ENCODE data around the gene HAL. TPM values are rescaled to one million over a fixed set of nuclear protein-coding genes. Genes with fewer than 3 reads are reported as not detected.

The HAL gene
- total and polyA plus RNA-seq, 2 of the 13 experiments (the other 11 are each of a cell fraction or from before 2014, with no cell fraction given) = 0.89 to 37.8 TPM

GRCh38 chr12:95943330-95943842 is 52.8 kb downstream of the HAL start, which contains the start of gene AMDHD1 (continued):
- TF ChIP-seq ZNF766 (CRISPR knock-in tag; IDR thresholded peaks at IDR 0.05; ENCODE audit: borderline replicate concordance) (peak; percentile 84; the same call in 1 of the 2 replicates), ZBTB25 (CRISPR knock-in tag; IDR thresholded peaks at IDR 0.05) (no peak), NFIC (IDR thresholded peaks at IDR 0.05; ENCODE audit: low read length) (no peak), KAT2B (IDR thresholded peaks at IDR 0.05; ENCODE audit: borderline replicate concordance, low read depth, low read length) (no peak), ZNF484 (CRISPR knock-in tag; IDR thresholded peaks at IDR 0.05; ENCODE audit: borderline replicate concordance, low read depth) (no peak), SP5 (CRISPR knock-in tag; IDR thresholded peaks at IDR 0.05; ENCODE audit: borderline replicate concordance, low read depth) (no peak), ZNF180 (CRISPR knock-in tag; IDR thresholded peaks at IDR 0.05; ENCODE audit: borderline replicate concordance, low read depth) (0 out of 2 replicates have a peak, but pooled peaks have one; percentile 16), HCFC1 (IDR thresholded peaks at IDR 0.05; ENCODE audit: low read depth, low read length) (no peak), JUND (CRISPR knock-in tag; IDR thresholded peaks at IDR 0.05) (no peak), EED (CRISPR knock-in tag; IDR thresholded peaks at IDR 0.05) (peak; percentile 32; the same call in 1 of the 2 replicates), KDM3A (CRISPR knock-in tag; IDR thresholded peaks at IDR 0.05; ENCODE audit: low read depth) (peak; percentile 34; the same call in 1 of the 2 replicates), ZBTB46 (CRISPR knock-in tag; IDR thresholded peaks at IDR 0.05; ENCODE audit: borderline replicate concordance) (no peak), KDM2A (CRISPR knock-in tag; IDR thresholded peaks at IDR 0.05; ENCODE audit: borderline replicate concordance, low read depth) (0 out of 2 replicates have a peak, but pooled peaks have one; percentile 41), NKX3-1 (CRISPR knock-in tag; IDR thresholded peaks at IDR 0.05) (peak; percentile 72), ZNF691 (CRISPR knock-in tag; IDR thresholded peaks at IDR 0.05; ENCODE audit: borderline replicate concordance, low read depth) (no peak; the same call in 1 of the 2 replicates), SALL1 (CRISPR knock-in tag; IDR thresholded peaks at IDR 0.05) (peak; percentile 81; the same call in 1 of the 2 replicates), ZNF724P (CRISPR knock-in tag; IDR thresholded peaks at IDR 0.05; ENCODE audit: borderline replicate concordance) (no peak), PRDM15 (CRISPR knock-in tag; IDR thresholded peaks at IDR 0.05) (no peak), ZNF543 (CRISPR knock-in tag; IDR thresholded peaks at IDR 0.05) (peak; percentile 57; the same call in 1 of the 2 replicates), USF2 (IDR thresholded peaks at IDR 0.05; ENCODE audit: low read depth, low read length) (no peak), USF2 (CRISPR knock-in tag; IDR thresholded peaks at IDR 0.05; ENCODE audit: borderline replicate concordance) (no peak)
